ENCODE data around the gene ADGRA3. TPM values are rescaled to one million over a fixed set of nuclear protein-coding genes. Genes with fewer than 3 reads are reported as not detected.

ADGRA3 gene
- total RNA-seq, 4 donors from 2014 or later: 10.4 to 32.2 (median 19.8) TPM

GRCh38 chr4:22521240-22521639, 5.4 kb upstream of the ADGRA3 start:
- Histone ChIP-seq H3K4me1 (peaks cover 6% of the 10 kb centered on the region), H3K9me3 (no peaks in the 10 kb centered on the region), H3K27me3 (no peaks in the 10 kb centered on the region), H3K36me3 (no peaks in the 10 kb centered on the region), H3K27ac (no peak overlapping the region), H3K4me3 (no peak overlapping the region)
- no peak for TF ChIP-seq EP300 (IDR thresholded peaks at IDR 0.05)
- TF ChIP-seq POLR2AphosphoS5 (IDR thresholded peaks at IDR 0.05): no peak
- TF ChIP-seq POLR2A (IDR thresholded peaks at IDR 0.05): no peak
- TF ChIP-seq CTCF (IDR thresholded peaks at IDR 0.05): no peak
- DNase-seq (ENCODE audit: low spot score in 2 of 2): no peak

- H3K27me3 ChIP-seq: no peaks in the 10 kb centered on the region
- H3K27ac ChIP-seq: peak overlapping the region; percentile 82
- H3K9me3 ChIP-seq: no peaks in the 10 kb centered on the region
- TF ChIP-seq CTCF (IDR thresholded peaks at IDR 0.05) (peak in 1 of 2 donors; percentile 5), POLR2AphosphoS5 (IDR thresholded peaks at IDR 0.05) (no peak)
- DNase-seq (ENCODE audit: low spot score in 2 of 2): peak in 1 of 2 donors; percentile 69
- no peaks in the 10 kb centered on the region for H3K36me3 ChIP-seq
- WGBS: under 1% methylated on average over 49 of the region's 80 CpGs
- peaks cover 19% of the 10 kb centered on the region for H3K4me1 ChIP-seq
- H3K4me3 ChIP-seq: peak overlapping the region; percentile 65
Observed at GRCh38 chr4:22515145-22515887, 550 bp downstream of the ADGRA3 start.

- Histone ChIP-seq H3K27me3 (no peaks in the 10 kb centered on the region), H3K4me3 (peak overlapping the region; percentile 65), H3K36me3 (no peaks in the 10 kb centered on the region), H3K27ac (no peak overlapping the region), H3K9me3 (no peaks in the 10 kb centered on the region), H3K4me1 (peaks cover 19% of the 10 kb centered on the region)
- DNase-seq (ENCODE audit: low spot score in 2 of 2): no peak
- no peak for TF ChIP-seq EP300 (IDR thresholded peaks at IDR 0.05)
- TF ChIP-seq POLR2A (IDR thresholded peaks at IDR 0.05): no peak
- no peak for TF ChIP-seq CTCF (IDR thresholded peaks at IDR 0.05)
- TF ChIP-seq POLR2AphosphoS5 (IDR thresholded peaks at IDR 0.05): no peak
- WGBS: 12% methylated on average over 8 of the region's 8 CpGs
Observed at GRCh38 chr4:22514481-22514880, 1.4 kb downstream of the ADGRA3 start.

GRCh38 chr4:22514001-22514400, 1.9 kb downstream of the ADGRA3 start:
- no peak overlapping the region for H3K27ac ChIP-seq
- no peak for DNase-seq (ENCODE audit: low spot score in 2 of 2)
- H3K36me3 ChIP-seq: no peaks in the 10 kb centered on the region
- H3K9me3 ChIP-seq: no peaks in the 10 kb centered on the region
- H3K27me3 ChIP-seq: no peaks in the 10 kb centered on the region
- H3K4me1 ChIP-seq: peaks cover 19% of the 10 kb centered on the region
- 55% methylated on average over 6 of the region's 6 CpGs for WGBS
- H3K4me3 ChIP-seq: peak overlapping the region; percentile 65
- no peak for TF ChIP-seq POLR2A (IDR thresholded peaks at IDR 0.05)
- no peak for TF ChIP-seq EP300 (IDR thresholded peaks at IDR 0.05)
- no peak for TF ChIP-seq CTCF (IDR thresholded peaks at IDR 0.05)
- TF ChIP-seq POLR2AphosphoS5 (IDR thresholded peaks at IDR 0.05): no peak

- H3K27me3 ChIP-seq: no peaks in the 10 kb centered on the region
- TF ChIP-seq CTCF (IDR thresholded peaks at IDR 0.05): no peak
- no peak for TF ChIP-seq EP300 (IDR thresholded peaks at IDR 0.05)
- no peak for TF ChIP-seq POLR2A (IDR thresholded peaks at IDR 0.05)
- DNase-seq (ENCODE audit: low spot score in 2 of 2): no peak
- H3K27ac ChIP-seq: no peak overlapping the region
- H3K9me3 ChIP-seq: no peaks in the 10 kb centered on the region
- WGBS: 73% methylated on average over 2 of the region's 2 CpGs
- H3K4me3 ChIP-seq: no peak overlapping the region
- H3K36me3 ChIP-seq: no peaks in the 10 kb centered on the region
- peaks cover 32% of the 10 kb centered on the region for H3K4me1 ChIP-seq
Observed at GRCh38 chr4:22512306-22512705, 3.6 kb downstream of the ADGRA3 start.
